Measurements from ENCODE around the gene SERP1.

DNA sequence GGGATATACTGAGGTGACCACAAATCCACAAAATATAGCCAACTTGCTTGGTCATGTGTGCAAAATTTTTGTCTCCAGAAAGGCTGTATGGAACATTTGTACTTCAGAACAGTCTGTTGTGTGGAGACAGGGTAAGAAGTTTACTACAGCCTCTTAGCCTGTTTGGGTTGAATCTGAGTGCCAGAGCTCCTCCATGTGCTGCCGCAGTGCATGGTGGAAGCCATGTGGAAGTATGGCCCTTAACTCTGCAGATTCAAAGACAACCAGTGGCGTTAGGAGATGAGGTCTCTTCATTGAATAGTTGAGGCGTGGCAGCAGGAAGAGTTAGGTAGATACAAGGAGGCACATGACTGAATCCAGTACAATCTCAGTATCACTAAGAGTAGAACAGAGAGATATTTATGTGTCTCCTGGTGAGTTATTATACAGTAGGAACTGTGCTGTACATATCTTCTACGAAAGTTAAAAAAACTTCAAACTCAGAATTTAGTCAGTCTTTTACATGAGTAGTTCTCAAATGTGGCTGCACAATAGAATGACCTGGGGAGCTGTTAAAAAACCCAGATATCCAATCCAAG lies 9.7 kb upstream of the SERP1 start:
- TF ChIP-seq, protein P1, sequence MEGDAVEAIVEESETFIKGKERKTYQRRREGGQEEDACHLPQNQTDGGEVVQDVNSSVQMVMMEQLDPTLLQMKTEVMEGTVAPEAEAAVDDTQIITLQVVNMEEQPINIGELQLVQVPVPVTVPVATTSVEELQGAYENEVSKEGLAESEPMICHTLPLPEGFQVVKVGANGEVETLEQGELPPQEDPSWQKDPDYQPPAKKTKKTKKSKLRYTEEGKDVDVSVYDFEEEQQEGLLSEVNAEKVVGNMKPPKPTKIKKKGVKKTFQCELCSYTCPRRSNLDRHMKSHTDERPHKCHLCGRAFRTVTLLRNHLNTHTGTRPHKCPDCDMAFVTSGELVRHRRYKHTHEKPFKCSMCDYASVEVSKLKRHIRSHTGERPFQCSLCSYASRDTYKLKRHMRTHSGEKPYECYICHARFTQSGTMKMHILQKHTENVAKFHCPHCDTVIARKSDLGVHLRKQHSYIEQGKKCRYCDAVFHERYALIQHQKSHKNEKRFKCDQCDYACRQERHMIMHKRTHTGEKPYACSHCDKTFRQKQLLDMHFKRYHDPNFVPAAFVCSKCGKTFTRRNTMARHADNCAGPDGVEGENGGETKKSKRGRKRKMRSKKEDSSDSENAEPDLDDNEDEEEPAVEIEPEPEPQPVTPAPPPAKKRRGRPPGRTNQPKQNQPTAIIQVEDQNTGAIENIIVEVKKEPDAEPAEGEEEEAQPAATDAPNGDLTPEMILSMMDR (conservative IDR thresholded peaks at IDR 0.05) = no peak
- no peak for TF ChIP-seq ZFX (IDR thresholded peaks at IDR 0.05)
